Endometrial microvascular endothelial cells (primary cell): ENCODE results near the gene RNU4-1. TPM values are rescaled to one million over a fixed set of nuclear protein-coding genes. Genes with fewer than 3 reads are reported as not detected.

Experiments
- total RNA-seq: library from RNA; depleted of rRNA; stranded (reverse); fragments of >200 nt; gene quantifications from one replicate; pipeline ENCODE4 v1.2.3, GENCODE V29; 2015; ENCODE audit errors: inconsistent ontology term

RNU4-1 gene
- total RNA-seq, 1 donor from 2014 or later, result not detected

Other genes starting within 250 kb of the RNU4-1 start
- gene RAB35, start 176.5 kb downstream of the RNU4-1 start, total RNA-seq, result 45.3 TPM
- 76.4 TPM for gene GCN1, start 98.5 kb downstream of the RNU4-1 start, total RNA-seq
- gene RPLP0, start 92.1 kb downstream of the RNU4-1 start, total RNA-seq, result 5,493 TPM
- gene PXN, start 27.5 kb downstream of the RNU4-1 start, total RNA-seq, result 325 TPM
- not detected for gene RNU4-2, start 1.3 kb downstream of the RNU4-1 start, total RNA-seq
- 5.2 TPM for gene SIRT4, start 9.1 kb upstream of the RNU4-1 start, total RNA-seq
- not detected for gene PLA2G1B, start 34.5 kb upstream of the RNU4-1 start, total RNA-seq
- not detected for gene MSI1, start 75.9 kb upstream of the RNU4-1 start, total RNA-seq
- gene COX6A1, start 144.9 kb upstream of the RNU4-1 start, total RNA-seq, result 571 TPM
- gene TRIAP1, start 153.1 kb upstream of the RNU4-1 start, total RNA-seq, result 91.2 TPM
- gene GATC, start 153.2 kb upstream of the RNU4-1 start, total RNA-seq, result 23.8 TPM
- gene SRSF9, start 176.5 kb upstream of the RNU4-1 start, total RNA-seq, result 90.3 TPM
- 504 TPM for gene DYNLL1, start 202.9 kb upstream of the RNU4-1 start, total RNA-seq
- gene COQ5, start 235.9 kb upstream of the RNU4-1 start, total RNA-seq, result 28.8 TPM
- gene RNF10, start 241.1 kb upstream of the RNU4-1 start, total RNA-seq, result 119 TPM